ENCODE measurements around the gene RNU6-9. TPM values are rescaled to one million over a fixed set of nuclear protein-coding genes. Genes with fewer than 3 reads are reported as not detected.

Gene RNU6-9
- total RNA-seq, 1 experiment from 2014 or later: not detected

DNA sequence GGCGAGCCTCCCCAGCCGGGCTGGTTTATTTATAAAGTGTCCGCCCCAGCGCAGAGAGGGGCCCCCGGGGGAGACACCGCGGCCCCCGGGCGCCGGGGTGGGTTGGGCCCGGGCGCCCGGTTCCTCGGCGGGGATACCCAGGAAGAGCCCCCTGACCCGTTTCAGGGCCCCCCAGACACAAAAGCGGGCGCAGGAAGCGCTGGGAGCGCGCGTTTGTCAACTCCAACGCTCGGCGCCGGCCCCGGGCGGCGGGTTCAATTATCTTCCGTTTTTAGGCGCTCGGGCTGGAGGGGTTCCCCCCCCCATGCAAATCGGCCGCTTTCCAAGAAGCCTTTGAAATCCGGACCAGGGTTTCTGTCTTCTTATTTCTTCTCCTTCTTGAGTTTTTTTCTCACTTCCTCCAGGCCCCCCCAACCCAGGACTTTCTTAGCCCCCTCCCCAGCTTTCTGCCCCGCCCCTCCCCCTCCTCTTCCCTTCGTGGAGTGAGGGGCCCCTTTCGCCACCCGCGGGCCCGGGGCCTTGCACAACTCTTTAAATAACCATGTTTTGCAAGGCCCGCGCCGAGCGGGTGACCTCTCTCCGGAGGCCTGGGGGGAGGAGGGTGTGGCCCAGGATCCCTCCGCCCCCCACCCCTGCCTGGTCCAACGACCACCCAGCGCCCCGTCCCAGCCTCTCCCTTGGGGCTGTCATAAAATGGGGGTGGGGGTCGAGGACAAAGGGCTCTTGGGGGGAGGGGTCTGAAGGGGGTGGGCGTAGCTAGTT is 33.5 kb downstream of the RNU6-9 start:
- Histone ChIP-seq H3K4me1 (replicated peaks; ENCODE audit: insufficient read depth) (no peaks in the 10 kb centered on the region; the same call in 1 of the 2 replicates), H3K4me2 (peak overlapping the region; percentile 89), H2AFZ (peak overlapping the region; percentile 73; the same call in 1 of the 2 replicates), H3K9me2 (ENCODE audit: insufficient read depth) (no peaks in the 10 kb centered on the region), H3K27me3 (ENCODE audit: insufficient read depth, low read depth) (no peaks in the 10 kb centered on the region), H4K20me1 (ENCODE audit: insufficient read depth) (no peaks in the 10 kb centered on the region; the same call in 1 of the 2 replicates), H3K4me3 (peak overlapping the region; percentile 77), H3K36me3 (ENCODE audit: low read depth) (no peaks in the 10 kb centered on the region), H3K9me3 (ENCODE audit: insufficient read depth, low read depth) (no peaks in the 10 kb centered on the region), H3F3A (ENCODE audit: insufficient read depth, low read depth) (peaks cover 7% of the 10 kb centered on the region; the same call in 1 of the 2 replicates), H3K79me2 (ENCODE audit: low read depth) (no peaks in the 10 kb centered on the region), H3K27ac (no peak overlapping the region)
- no peak for TF ChIP-seq EZH2 (IDR thresholded peaks at IDR 0.05; ENCODE audit: low read depth)
- DNase-seq: no peak
- POLR2A ChIA-PET (ENCODE audit: unreplicated experiment): no interaction called here
- CTCF ChIA-PET: no interaction called here
- intact Hi-C loops (cut with micrococcal nuclease; ENCODE audit: unreplicated experiment): loop anchor here (10.0 kb wide), 2 partner anchors 262 to 352 kb away; partner anchors contain the start of genes BSG and RNF126
- TSS peak; percentile 31 for BruUV-seq (replicated peaks)

- CTCF ChIA-PET: no interaction called here
Measured at GRCh38 chr19:927351-927779, 34.1 kb downstream of the RNU6-9 start.

GRCh38 chr19:927780-928401 is 34.6 kb downstream of the RNU6-9 start:
- Histone ChIP-seq H3K9me2 (ENCODE audit: insufficient read depth) (no peaks in the 10 kb centered on the region), H3K27ac (no peak overlapping the region), H2AFZ (no peak overlapping the region), H3K4me2 (no peak overlapping the region), H3K36me3 (ENCODE audit: low read depth) (no peaks in the 10 kb centered on the region), H3K79me2 (ENCODE audit: low read depth) (no peaks in the 10 kb centered on the region), H3K4me1 (replicated peaks; ENCODE audit: insufficient read depth) (no peaks in the 10 kb centered on the region; the same call in 1 of the 2 replicates), H3K9me3 (ENCODE audit: insufficient read depth, low read depth) (no peaks in the 10 kb centered on the region), H3F3A (ENCODE audit: insufficient read depth, low read depth) (peaks cover 7% of the 10 kb centered on the region; the same call in 1 of the 2 replicates), H4K20me1 (ENCODE audit: insufficient read depth) (no peaks in the 10 kb centered on the region; the same call in 1 of the 2 replicates), H3K27me3 (ENCODE audit: insufficient read depth, low read depth) (no peaks in the 10 kb centered on the region), H3K4me3 (no peak overlapping the region)
- intact Hi-C loops (cut with micrococcal nuclease; ENCODE audit: unreplicated experiment): loop anchor here (10.0 kb wide), 2 partner anchors 263 to 353 kb away; partner anchors contain the start of genes BSG and RNF126
- POLR2A ChIA-PET (ENCODE audit: unreplicated experiment): no interaction called here
- no TSS peak for BruUV-seq (replicated peaks)
- DNase-seq: no peak
- CTCF ChIA-PET: no interaction called here
- TF ChIP-seq CTCF (conservative IDR thresholded peaks at IDR 0.05) (no peak), EZH2 (IDR thresholded peaks at IDR 0.05; ENCODE audit: low read depth) (no peak)

More at GRCh38 chr19:927351-927779, 34.1 kb downstream of the RNU6-9 start:
- Histone ChIP-seq H3K9me3 (ENCODE audit: insufficient read depth, low read depth) (no peaks in the 10 kb centered on the region), H2AFZ (no peak overlapping the region), H4K20me1 (ENCODE audit: insufficient read depth) (no peaks in the 10 kb centered on the region; the same call in 1 of the 2 replicates), H3K4me1 (replicated peaks; ENCODE audit: insufficient read depth) (no peaks in the 10 kb centered on the region; the same call in 1 of the 2 replicates), H3F3A (ENCODE audit: insufficient read depth, low read depth) (peaks cover 7% of the 10 kb centered on the region; the same call in 1 of the 2 replicates), H3K27me3 (ENCODE audit: insufficient read depth, low read depth) (no peaks in the 10 kb centered on the region), H3K9me2 (ENCODE audit: insufficient read depth) (no peaks in the 10 kb centered on the region), H3K4me2 (peak overlapping the region; percentile 89), H3K4me3 (no peak overlapping the region), H3K27ac (no peak overlapping the region), H3K36me3 (ENCODE audit: low read depth) (no peaks in the 10 kb centered on the region), H3K79me2 (ENCODE audit: low read depth) (no peaks in the 10 kb centered on the region)
- POLR2A ChIA-PET (ENCODE audit: unreplicated experiment): no interaction called here
- intact Hi-C loops (cut with micrococcal nuclease; ENCODE audit: unreplicated experiment): loop anchor here (10.0 kb wide), 2 partner anchors 263 to 353 kb away; partner anchors contain the start of genes BSG and RNF126
- no TSS peak for BruUV-seq (replicated peaks)
- TF ChIP-seq EZH2 (IDR thresholded peaks at IDR 0.05; ENCODE audit: low read depth): no peak
- no peak for TF ChIP-seq CTCF (conservative IDR thresholded peaks at IDR 0.05)
- no peak for DNase-seq
